ENCODE data around the gene UNC5A. TPM values are rescaled to one million over a fixed set of nuclear protein-coding genes. Genes with fewer than 3 reads are reported as not detected.

The UNC5A gene
- total RNA-seq, 2 experiments from 2014 or later, result not detected

DNA sequence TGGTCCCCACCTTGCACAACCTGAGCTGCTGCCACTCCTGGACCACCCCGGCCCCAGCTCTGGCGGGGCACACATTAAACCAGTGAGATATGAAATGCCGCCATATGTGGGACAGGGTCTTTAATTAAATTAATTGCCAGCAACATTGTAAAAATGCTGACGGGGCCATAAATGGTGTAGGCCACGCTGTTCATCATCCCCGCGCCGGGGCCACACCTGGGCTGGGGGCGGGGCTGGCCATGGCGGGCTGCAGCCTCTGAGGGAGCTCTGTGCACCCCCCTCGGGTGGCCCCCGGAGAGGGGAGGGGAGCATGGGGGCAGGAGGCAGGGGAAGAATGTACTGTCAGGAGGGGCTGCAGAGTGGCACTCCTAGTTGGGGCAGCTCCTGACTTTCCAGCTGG lies 41.0 kb downstream of the UNC5A start:
- Mint-ChIP-seq H3K4me1 (ENCODE audit: low read depth) (no peaks in the 10 kb centered on the region), H3K4me3 (no peak overlapping the region), H3K27ac (no peak overlapping the region), H3K9me3 (no peaks in the 10 kb centered on the region), H3K27me3 (peaks cover 32% of the 10 kb centered on the region), H3K36me3 (ENCODE audit: low read depth) (no peaks in the 10 kb centered on the region)
- DNase-seq (no peak), ATAC-seq (ENCODE audit: poor library complexity) (no peak)
- H3K27me3 ChIP-seq (ENCODE audit: control insufficient read depth in 1 of 2, insufficient read depth in 2 of 2, low read length in 2 of 2), result peaks cover 0 to 9% of the 10 kb centered on the region in 2 experiments
- no peaks in the 10 kb centered on the region for H3K4me1 ChIP-seq (ENCODE audit: insufficient read depth, low read length)
- intact Hi-C loops (cut with DNase I, micrococcal nuclease), result no loop called here
- ChIA-PET CTCF (no interaction called here), POLR2A (no interaction called here)
- TF ChIP-seq, protein P1, sequence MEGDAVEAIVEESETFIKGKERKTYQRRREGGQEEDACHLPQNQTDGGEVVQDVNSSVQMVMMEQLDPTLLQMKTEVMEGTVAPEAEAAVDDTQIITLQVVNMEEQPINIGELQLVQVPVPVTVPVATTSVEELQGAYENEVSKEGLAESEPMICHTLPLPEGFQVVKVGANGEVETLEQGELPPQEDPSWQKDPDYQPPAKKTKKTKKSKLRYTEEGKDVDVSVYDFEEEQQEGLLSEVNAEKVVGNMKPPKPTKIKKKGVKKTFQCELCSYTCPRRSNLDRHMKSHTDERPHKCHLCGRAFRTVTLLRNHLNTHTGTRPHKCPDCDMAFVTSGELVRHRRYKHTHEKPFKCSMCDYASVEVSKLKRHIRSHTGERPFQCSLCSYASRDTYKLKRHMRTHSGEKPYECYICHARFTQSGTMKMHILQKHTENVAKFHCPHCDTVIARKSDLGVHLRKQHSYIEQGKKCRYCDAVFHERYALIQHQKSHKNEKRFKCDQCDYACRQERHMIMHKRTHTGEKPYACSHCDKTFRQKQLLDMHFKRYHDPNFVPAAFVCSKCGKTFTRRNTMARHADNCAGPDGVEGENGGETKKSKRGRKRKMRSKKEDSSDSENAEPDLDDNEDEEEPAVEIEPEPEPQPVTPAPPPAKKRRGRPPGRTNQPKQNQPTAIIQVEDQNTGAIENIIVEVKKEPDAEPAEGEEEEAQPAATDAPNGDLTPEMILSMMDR (IDR thresholded peaks at IDR 0.05), result no peak
- no peak overlapping the region for H3K4me3 ChIP-seq (ENCODE audit: low read length)
- H3K27ac ChIP-seq (ENCODE audit: low read depth in 1 of 2, low read length in 2 of 2), result no peak overlapping the region
- H3K9me3 ChIP-seq (ENCODE audit: control insufficient read depth in 1 of 2, insufficient read depth in 1 of 2, low read length in 2 of 2), result peaks cover 0 to 13% of the 10 kb centered on the region in 2 experiments
- no peaks in the 10 kb centered on the region for H3K36me3 ChIP-seq (ENCODE audit: insufficient read depth, low read length)

DNA sequence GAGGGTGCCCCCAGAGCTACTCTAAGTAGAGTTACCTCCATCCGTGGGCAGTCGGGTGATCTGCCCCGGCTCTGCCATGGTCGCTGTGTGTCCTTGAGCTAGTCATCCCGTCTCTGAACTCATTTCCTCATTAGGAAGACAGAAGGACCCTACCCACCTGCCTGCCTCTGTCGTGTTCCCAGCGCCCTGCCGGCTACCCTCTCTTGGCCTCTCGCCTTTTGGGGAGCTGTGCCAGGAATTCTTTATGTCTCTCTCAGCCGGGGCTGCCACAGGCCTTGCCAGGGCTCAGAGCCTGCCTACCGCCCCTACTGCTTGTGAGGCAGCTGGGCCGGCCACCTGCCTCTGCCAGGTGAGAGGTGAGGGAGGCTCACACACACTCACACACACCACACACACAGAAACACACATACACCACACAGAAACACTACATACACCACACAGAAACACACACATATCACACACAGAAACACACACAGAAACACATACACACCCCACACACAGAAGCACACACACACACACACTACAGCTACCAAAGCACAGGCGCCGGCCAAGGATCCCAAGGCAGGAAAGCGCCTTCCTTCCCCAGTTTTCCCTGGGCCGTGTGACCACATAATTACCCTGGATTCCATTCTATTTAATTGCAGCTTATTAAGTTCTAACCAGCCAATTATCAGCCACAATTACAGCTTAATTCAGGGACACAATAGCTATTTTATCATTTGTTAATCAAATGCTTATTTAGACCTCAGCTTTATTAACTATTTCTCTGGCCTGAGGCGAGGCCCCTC lies 41.7 kb downstream of the UNC5A start:
- Mint-ChIP-seq H3K27me3 (peaks cover 29% of the 10 kb centered on the region), H3K4me1 (ENCODE audit: low read depth) (no peaks in the 10 kb centered on the region), H3K27ac (no peak overlapping the region), H3K4me3 (no peak overlapping the region), H3K9me3 (no peaks in the 10 kb centered on the region), H3K36me3 (ENCODE audit: low read depth) (no peaks in the 10 kb centered on the region)
- H3K27ac ChIP-seq (ENCODE audit: low read depth in 1 of 2, low read length in 2 of 2), result no peak overlapping the region
- intact Hi-C loops (cut with DNase I, micrococcal nuclease), result no loop called here
- ChIA-PET POLR2A (no interaction called here), CTCF (no interaction called here)
- H3K36me3 ChIP-seq (ENCODE audit: insufficient read depth, low read length), result no peaks in the 10 kb centered on the region
- TF ChIP-seq, protein P1 (IDR thresholded peaks at IDR 0.05), result no peak
- DNase-seq (no peak), ATAC-seq (ENCODE audit: poor library complexity) (no peak)
- H3K27me3 ChIP-seq (ENCODE audit: control insufficient read depth in 1 of 2, insufficient read depth in 2 of 2, low read length in 2 of 2), result peaks cover 0 to 8% of the 10 kb centered on the region in 2 experiments
- peaks cover 0 to 7% of the 10 kb centered on the region in 2 experiments for H3K9me3 ChIP-seq (ENCODE audit: control insufficient read depth in 1 of 2, insufficient read depth in 1 of 2, low read length in 2 of 2)
- H3K4me1 ChIP-seq (ENCODE audit: insufficient read depth, low read length), result no peaks in the 10 kb centered on the region
- no peak overlapping the region for H3K4me3 ChIP-seq (ENCODE audit: low read length)

DNA sequence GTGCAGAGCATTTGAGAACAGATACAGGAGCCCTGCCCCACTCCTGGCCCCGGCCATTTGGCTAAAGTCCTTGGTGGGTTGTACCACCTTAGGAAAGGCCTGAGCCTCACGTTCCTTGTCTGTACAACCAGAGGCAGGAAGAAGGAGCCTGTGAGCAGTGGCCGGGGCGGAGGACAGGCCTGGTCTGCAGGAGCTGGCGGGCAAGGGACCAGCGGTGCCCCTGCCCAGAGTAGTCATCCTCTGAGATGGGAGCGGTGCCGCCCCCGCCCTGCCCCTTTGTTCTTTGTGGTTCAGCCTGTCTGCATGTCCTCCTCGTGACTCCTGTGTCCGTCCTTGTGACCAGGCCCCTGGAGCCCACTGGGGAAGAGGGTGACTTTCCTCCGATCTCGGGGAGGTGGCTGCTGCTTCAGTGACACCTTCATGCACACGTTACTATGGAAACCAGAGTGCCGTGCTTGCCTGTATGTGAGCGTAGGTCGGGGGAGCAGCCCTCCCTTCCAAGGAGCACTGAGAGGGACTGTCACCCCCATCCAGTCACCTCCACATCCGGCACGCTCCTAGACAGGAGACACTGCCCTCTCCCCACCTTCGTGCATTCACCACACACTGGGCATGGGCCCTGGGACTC lies 42.9 kb downstream of the UNC5A start:
- Mint-ChIP-seq H3K27me3 (peaks cover 30% of the 10 kb centered on the region), H3K4me3 (no peak overlapping the region), H3K4me1 (ENCODE audit: low read depth) (no peaks in the 10 kb centered on the region), H3K36me3 (ENCODE audit: low read depth) (no peaks in the 10 kb centered on the region), H3K27ac (no peak overlapping the region), H3K9me3 (no peaks in the 10 kb centered on the region)
- TF ChIP-seq, protein P1 (IDR thresholded peaks at IDR 0.05), result no peak
- H3K4me1 ChIP-seq (ENCODE audit: insufficient read depth, low read length), result no peaks in the 10 kb centered on the region
- H3K9me3 ChIP-seq (ENCODE audit: control insufficient read depth in 1 of 2, insufficient read depth in 1 of 2, low read length in 2 of 2), result peaks cover 0 to 9% of the 10 kb centered on the region in 2 experiments
- POLR2A ChIA-PET, result no interaction called here
- DNase-seq (no peak), ATAC-seq (ENCODE audit: poor library complexity) (no peak)
- H3K36me3 ChIP-seq (ENCODE audit: insufficient read depth, low read length), result no peaks in the 10 kb centered on the region
- CTCF ChIA-PET, result no interaction called here
- intact Hi-C loops (cut with DNase I, micrococcal nuclease), result no loop called here
- peaks cover 5 to 6% of the 10 kb centered on the region in 2 experiments for H3K27me3 ChIP-seq (ENCODE audit: control insufficient read depth in 1 of 2, insufficient read depth in 2 of 2, low read length in 2 of 2)
- H3K27ac ChIP-seq (ENCODE audit: low read depth in 1 of 2, low read length in 2 of 2), result no peak overlapping the region
- no peak overlapping the region for H3K4me3 ChIP-seq (ENCODE audit: low read length)

All from CD4-positive, alpha-beta T cell (primary cell).